NCI-H2196 (cell line): ENCODE results near the gene CD2.

Experiments
- DNase-seq: peaks from one replicate; lab custom pipeline; 2025; ENCODE audit not compliant: unreplicated experiment; lab: John Stamatoyannopoulos, UW

Gene CD2

GRCh38 chr1:116777831-116778830, 23.9 kb downstream of the CD2 start:
- no peak for DNase-seq

DNA sequence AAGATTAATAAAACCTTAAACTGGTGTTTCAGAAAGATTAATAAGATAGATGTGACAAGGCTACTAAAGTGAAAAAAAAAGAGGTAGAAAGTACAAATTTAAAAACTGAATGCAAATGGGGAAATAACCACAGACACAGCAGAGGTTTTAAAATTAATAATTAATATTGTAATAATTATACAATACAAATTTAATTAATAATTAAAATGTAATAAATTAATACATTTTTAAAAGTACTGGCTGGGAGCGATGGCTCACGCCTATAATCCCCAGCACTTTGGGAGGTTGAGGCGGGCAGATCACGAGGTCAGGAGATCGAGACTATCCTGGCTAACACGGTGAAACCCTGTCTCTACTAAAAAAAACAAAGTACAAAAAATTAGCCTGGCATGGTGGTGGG, 26.8 kb downstream of the CD2 start:
- DNase-seq: no peak

DNA sequence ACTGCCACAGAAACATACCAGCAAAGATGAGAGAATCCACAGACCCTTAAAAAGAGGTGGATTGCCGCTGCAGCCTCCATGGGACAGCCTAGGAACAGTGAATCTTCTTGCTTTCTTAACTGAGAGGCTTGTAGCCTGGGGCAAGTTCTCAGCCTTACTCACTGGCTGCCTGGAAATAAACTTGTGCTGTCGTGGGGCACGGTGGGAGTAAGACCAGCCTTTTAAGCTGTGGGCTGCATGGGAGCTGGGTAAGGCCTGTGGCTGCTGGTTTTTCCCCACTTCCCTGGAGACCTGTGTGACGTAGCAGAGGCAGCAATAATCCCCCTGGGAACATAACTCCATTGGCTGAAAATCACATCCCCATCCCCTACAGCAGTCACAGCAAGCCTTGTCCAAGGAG, 30.8 kb downstream of the CD2 start:
- DNase-seq: no peak

GRCh38 chr1:116786049-116786448, 31.8 kb downstream of the CD2 start:
- no peak for DNase-seq

GRCh38 chr1:116791727-116792126, 37.5 kb downstream of the CD2 start:
- no peak for DNase-seq

- DNase-seq: no peak
Measured at GRCh38 chr1:116793357-116793935, 39.2 kb downstream of the CD2 start.

GRCh38 chr1:116794371-116794770, 40.1 kb downstream of the CD2 start:
- DNase-seq: no peak

GRCh38 chr1:116794804-116795481, 40.7 kb downstream of the CD2 start:
- DNase-seq: no peak

GRCh38 chr1:116795482-116795829, 41.2 kb downstream of the CD2 start:
- DNase-seq: no peak

DNA sequence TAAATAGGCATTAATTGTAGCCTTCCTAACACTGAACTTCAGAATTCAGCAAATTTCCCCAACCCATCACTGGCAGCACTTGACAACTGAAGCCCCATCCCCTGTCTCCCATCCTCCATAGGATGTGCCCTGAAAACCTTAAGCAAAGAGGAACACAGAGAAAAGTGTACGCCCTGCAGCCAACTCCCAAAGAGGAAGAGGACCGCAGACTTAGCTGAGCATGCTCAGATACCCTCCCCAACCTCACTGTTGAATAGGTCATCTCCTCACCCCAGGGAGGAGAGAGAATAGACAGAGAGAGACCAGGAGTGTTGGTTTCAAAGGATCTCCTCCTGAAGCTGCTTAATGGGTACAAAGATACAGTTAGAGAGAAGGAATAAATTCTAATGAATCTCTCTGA, 50.5 kb downstream of the CD2 start:
- no peak for DNase-seq

DNA sequence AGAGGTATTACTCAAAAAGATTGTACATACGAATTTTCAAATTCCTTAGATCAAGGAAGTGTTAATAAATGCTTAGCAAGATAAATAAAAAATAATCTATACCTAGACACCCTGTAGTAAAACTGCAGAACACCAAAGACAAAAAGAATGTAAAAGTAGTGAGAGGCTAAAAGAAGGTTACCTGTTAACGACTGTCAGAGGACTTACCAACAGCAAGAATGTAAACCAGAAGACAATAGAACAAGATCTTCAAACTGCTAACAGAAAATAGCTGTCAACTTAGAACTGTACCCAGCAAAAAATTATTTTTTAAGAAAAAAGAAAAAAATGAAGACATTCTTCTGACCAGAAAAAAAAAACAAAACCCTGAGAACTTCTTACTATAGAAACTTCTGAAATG, 51.2 kb downstream of the CD2 start:
- no peak for DNase-seq

GRCh38 chr1:116806245-116806644, 52.0 kb downstream of the CD2 start:
- no peak for DNase-seq

- no peak for DNase-seq
Measured at GRCh38 chr1:116806671-116807070, 52.4 kb downstream of the CD2 start.

DNA sequence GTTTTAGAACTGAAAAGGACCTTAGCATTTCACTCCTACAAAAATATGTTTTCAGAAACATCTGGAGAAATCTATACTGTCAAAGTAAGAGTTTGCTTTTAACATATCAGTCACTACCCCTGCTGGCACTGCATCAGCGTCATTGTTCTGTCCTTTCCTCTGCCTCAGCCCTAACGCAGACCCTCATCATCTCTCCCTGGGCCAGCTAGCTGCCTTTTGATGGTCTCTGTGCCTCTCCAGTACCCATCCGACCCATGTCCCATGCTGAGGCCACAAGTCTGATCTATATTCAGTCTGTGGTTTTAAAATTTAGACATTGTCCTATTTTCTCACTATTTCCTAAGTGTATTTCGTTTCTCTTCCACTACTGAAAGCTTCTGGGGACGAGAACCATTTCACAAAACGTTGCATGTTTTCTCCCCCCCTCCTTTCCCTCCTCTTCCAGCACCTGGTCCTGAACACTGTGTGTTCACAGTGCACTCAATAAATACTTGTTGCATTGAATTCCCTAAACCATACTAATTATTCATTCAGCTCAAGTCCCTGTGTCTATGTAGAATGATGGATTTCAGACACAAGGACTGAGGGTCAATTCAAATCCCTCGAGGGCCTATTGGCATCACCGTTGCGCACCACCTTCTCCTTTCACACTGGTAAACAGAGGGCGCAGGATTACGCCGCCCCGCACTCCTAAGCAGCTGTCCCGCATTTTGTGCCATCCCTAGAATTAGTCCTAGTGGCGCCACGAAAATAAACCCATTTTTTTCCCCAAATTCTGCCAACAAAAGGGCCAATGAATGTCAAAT, 53.4 kb downstream of the CD2 start:
- no peak for DNase-seq

DNA sequence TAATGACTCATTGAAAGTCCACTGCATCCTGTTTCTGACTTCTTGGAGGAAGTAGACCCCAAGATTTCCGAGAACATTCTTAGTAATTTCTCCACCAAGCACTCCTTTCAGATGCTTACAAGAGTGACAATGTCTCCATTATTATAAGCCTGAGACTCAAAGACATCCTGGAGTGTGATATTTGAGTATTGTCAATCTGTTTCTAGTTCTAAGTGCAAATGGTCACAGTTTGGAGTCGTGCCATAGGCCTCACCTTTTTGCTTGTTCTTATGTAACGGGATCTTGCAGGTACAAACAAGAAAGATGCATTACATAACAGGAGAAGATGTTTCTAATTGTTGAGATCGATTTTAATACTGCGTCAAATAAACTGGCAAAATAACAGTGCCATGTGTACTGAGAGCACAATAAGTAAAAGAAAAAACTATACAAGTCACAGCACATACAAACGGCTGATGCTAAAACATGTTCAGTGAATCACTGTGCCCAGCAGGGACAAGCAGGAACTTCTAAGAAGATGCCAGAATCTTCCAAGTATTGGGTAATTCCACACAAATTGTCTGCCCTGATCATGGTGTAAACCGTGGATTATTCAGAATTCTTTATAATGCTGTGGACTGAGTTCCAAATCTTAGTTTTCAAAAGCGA, 54.1 kb downstream of the CD2 start:
- no peak for DNase-seq

GRCh38 chr1:116808848-116809508, 54.7 kb downstream of the CD2 start:
- DNase-seq: no peak

GRCh38 chr1:116811321-116811720, 57.1 kb downstream of the CD2 start:
- no peak for DNase-seq

- no peak for DNase-seq
Measured at GRCh38 chr1:116814926-116815723, 60.9 kb downstream of the CD2 start.

GRCh38 chr1:116817582-116818064, 63.4 kb downstream of the CD2 start:
- DNase-seq: no peak
